ENCODE measurements around the gene GRAMD2A. TPM values are rescaled to one million over a fixed set of nuclear protein-coding genes. Genes with fewer than 3 reads are reported as not detected.

The GRAMD2A gene
- total and polyA plus RNA-seq, 10 of the 15 experiments (the other 5 are each of a cell fraction or from before 2014, with no cell fraction given): 0.02 to 0.35 TPM; not detected in 8

DNA sequence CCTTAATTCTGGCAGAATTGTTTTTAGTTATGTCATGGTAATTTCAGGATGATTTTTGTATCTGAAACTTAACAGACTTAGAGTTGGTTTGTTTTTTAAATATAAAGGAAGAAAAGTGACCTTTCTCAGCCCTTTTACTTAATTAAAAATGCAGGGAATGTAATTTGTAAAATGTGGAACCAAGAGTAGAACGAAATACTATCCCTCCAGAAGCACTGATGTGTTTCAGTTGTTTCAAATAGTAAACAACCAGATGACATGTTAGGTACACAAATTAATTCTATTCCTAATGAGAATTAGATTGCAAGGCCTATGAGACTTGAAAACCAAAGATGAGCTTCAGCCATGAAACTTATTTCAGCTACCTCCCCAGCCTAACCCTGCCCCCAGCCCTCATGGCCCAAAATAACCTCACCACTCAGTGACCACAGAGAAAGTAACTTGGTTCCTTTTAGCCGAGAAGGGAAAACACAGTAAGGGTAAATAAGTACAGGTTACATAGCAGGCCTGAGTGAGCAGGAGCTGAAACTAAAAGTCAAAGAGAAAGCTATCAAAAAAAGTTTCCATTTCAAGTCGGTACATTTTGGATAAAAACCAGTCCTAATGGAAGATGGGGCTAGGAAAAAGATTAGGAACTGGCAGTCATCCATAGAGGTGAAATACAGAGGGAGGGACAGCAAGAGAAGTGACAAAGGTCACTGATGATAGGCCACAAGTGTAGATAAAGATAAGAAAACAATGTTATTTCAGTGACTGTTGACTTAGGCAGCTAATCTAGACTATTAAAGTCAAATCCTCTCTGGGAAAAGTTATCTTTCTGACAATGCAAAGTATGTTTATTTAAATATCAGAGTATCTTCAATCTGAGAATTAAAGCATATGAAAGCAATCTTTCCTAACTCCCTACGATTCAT, 56.2 kb downstream of the GRAMD2A start (continued):
- TF ChIP-seq, protein P1, sequence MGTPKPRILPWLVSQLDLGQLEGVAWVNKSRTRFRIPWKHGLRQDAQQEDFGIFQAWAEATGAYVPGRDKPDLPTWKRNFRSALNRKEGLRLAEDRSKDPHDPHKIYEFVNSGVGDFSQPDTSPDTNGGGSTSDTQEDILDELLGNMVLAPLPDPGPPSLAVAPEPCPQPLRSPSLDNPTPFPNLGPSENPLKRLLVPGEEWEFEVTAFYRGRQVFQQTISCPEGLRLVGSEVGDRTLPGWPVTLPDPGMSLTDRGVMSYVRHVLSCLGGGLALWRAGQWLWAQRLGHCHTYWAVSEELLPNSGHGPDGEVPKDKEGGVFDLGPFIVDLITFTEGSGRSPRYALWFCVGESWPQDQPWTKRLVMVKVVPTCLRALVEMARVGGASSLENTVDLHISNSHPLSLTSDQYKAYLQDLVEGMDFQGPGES (IDR thresholded peaks at IDR 0.05): no peak
- TF ChIP-seq SIX5 (IDR thresholded peaks at IDR 0.05; ENCODE audit: low read depth, low read length, severe bottlenecking) (no peak), GABPA (IDR thresholded peaks at IDR 0.05; ENCODE audit: low read depth) (no peak), SUPT20H (IDR thresholded peaks at IDR 0.05; ENCODE audit: borderline replicate concordance, control insufficient read depth, low read depth, low read length) (no peak), HDAC2 (IDR thresholded peaks at IDR 0.05) (no peak), TCF3 (IDR thresholded peaks at IDR 0.05; ENCODE audit: borderline replicate concordance, insufficient read depth, low read depth, low read length) (no peak), MYB (IDR thresholded peaks at IDR 0.05; ENCODE audit: borderline replicate concordance, low read depth, low read length) (no peak), ZNF207 (IDR thresholded peaks at IDR 0.05; ENCODE audit: borderline replicate concordance) (no peak), SIN3A (IDR thresholded peaks at IDR 0.05; ENCODE audit: low read depth, low read length) (no peak), ZNF24 (IDR thresholded peaks at IDR 0.05) (no peak), DPF2 (IDR thresholded peaks at IDR 0.05) (peak; percentile 77), CREB1 (IDR thresholded peaks at IDR 0.05; ENCODE audit: low read depth) (0 out of 2 replicates have a peak, but pooled peaks have one; percentile 42), FOXK2 (IDR thresholded peaks at IDR 0.05) (no peak), TCF7 (IDR thresholded peaks at IDR 0.05; ENCODE audit: borderline replicate concordance) (no peak), PAX5 (IDR thresholded peaks at IDR 0.05; ENCODE audit: borderline replicate concordance, low read depth, low read length) (peak; percentile 93), MEF2A (IDR thresholded peaks at IDR 0.05; ENCODE audit: insufficient read depth, low read depth, low read length) (peak; percentile 100), ATF7 (IDR thresholded peaks at IDR 0.05; ENCODE audit: low read depth) (peak; percentile 82), RCOR1 (conservative IDR thresholded peaks at IDR 0.05; ENCODE audit: low read depth, low read length) (peak; percentile 92)
- TF ChIP-seq, protein P2, sequence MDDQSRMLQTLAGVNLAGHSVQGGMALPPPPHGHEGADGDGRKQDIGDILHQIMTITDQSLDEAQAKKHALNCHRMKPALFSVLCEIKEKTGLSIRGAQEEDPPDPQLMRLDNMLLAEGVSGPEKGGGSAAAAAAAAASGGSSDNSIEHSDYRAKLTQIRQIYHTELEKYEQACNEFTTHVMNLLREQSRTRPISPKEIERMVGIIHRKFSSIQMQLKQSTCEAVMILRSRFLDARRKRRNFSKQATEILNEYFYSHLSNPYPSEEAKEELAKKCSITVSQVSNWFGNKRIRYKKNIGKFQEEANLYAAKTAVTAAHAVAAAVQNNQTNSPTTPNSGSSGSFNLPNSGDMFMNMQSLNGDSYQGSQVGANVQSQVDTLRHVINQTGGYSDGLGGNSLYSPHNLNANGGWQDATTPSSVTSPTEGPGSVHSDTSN (IDR thresholded peaks at IDR 0.05; ENCODE audit: insufficient replicate concordance, low read depth, low read length): no peak
- TF ChIP-seq, protein P3, sequence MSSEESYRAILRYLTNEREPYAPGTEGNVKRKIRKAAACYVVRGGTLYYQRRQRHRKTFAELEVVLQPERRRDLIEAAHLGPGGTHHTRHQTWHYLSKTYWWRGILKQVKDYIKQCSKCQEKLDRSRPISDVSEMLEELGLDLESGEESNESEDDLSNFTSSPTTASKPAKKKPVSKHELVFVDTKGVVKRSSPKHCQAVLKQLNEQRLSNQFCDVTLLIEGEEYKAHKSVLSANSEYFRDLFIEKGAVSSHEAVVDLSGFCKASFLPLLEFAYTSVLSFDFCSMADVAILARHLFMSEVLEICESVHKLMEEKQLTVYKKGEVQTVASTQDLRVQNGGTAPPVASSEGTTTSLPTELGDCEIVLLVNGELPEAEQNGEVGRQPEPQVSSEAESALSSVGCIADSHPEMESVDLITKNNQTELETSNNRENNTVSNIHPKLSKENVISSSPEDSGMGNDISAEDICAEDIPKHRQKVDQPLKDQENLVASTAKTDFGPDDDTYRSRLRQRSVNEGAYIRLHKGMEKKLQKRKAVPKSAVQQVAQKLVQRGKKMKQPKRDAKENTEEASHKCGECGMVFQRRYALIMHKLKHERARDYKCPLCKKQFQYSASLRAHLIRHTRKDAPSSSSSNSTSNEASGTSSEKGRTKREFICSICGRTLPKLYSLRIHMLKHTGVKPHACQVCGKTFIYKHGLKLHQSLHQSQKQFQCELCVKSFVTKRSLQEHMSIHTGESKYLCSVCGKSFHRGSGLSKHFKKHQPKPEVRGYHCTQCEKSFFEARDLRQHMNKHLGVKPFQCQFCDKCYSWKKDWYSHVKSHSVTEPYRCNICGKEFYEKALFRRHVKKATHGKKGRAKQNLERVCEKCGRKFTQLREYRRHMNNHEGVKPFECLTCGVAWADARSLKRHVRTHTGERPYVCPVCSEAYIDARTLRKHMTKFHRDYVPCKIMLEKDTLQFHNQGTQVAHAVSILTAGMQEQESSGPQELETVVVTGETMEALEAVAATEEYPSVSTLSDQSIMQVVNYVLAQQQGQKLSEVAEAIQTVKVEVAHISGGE (CRISPR knock-in tag; IDR thresholded peaks at IDR 0.05): no peak
- TF ChIP-seq, protein P4, sequence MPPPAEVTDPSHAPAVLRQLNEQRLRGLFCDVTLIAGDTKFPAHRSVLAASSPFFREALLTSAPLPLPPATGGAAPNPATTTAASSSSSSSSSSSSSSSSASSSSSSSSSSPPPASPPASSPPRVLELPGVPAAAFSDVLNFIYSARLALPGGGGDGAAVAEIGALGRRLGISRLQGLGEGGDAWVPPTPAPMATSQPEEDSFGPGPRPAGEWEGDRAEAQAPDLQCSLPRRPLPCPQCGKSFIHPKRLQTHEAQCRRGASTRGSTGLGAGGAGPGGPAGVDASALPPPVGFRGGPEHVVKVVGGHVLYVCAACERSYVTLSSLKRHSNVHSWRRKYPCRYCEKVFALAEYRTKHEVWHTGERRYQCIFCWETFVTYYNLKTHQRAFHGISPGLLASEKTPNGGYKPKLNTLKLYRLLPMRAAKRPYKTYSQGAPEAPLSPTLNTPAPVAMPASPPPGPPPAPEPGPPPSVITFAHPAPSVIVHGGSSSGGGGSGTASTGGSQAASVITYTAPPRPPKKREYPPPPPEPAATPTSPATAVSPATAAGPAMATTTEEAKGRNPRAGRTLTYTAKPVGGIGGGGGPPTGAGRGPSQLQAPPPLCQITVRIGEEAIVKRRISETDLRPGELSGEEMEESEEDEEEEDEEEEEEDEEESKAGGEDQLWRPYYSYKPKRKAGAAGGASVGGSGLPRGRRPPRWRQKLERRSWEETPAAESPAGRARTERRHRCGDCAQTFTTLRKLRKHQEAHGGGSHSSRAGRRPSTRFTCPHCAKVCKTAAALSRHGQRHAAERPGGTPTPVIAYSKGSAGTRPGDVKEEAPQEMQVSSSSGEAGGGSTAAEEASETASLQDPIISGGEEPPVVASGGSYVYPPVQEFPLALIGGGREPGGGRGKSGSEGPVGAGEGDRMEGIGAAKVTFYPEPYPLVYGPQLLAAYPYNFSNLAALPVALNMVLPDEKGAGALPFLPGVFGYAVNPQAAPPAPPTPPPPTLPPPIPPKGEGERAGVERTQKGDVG (CRISPR knock-in tag; IDR thresholded peaks at IDR 0.05): no peak
